ENCODE data around the gene DNM3.

DNA sequence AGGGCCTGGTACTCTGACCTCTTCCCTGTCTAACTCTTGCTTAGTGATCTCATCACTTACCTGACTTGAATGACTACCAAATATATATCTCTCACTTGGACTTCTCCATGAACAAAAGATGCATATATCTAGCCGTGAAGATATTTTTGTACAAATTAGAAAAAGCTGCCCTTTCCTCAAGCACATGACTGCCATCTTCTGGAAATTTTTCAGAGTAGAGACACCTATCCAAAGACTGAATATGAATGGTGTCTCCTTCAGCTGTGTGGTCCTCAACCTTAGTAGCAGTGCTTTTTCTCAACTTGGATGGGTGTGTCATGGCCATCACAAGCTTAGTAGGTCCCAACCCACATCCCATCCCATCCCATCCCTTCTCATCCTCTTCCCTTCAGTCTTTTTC is 142.3 kb downstream of the DNM3 start:
- TF ChIP-seq EZH2 (IDR thresholded peaks at IDR 0.05; ENCODE audit: insufficient read depth, poor library complexity, severe bottlenecking) (no peak), EZH2phosphoT487 (IDR thresholded peaks at IDR 0.05; ENCODE audit: insufficient read depth, low read depth) (no peak)

Measured in GM23248 (cell line).